SK-N-MC (cell line): ENCODE data around the gene NPS.

ENCODE experiments used
- EZH2 ChIP-seq: fragments of 200-600 bp; sonication (generic); IDR thresholded peaks from one replicate; pipeline ENCODE4 v1.6.1; 2017; ENCODE audit warnings: antibody characterized with exemption
- POLR2AphosphoS5 ChIP-seq: IDR thresholded peaks from 2 replicates; pipeline ENCODE4 v1.6.1; 2012; ENCODE audit warnings: mild to moderate bottlenecking, low read depth, low read length, borderline replicate concordance

GRCh38 chr10:127587668-127588365, 38.7 kb downstream of the NPS start:
- TF ChIP-seq EZH2: no peak
- TF ChIP-seq POLR2AphosphoS5: no peak
